Mesenteric fat pad (tissue), 1 donor: ENCODE results near the gene RFC3. TPM values are rescaled to one million over a fixed set of nuclear protein-coding genes. Genes with fewer than 3 reads are reported as not detected.

Experiments
- DNase-seq: peaks from one replicate; pipeline ENCODE4 v3.0.0-alpha.2; 2020; ENCODE audit warnings: low spot score
- total RNA-seq: library from RNA; stranded (reverse); fragmentation: NEBNext Ultra II Directional; extraction: Animal tissue kit (Norgen Biotek cat#: 25700); gene quantifications from one replicate; pipeline ENCODE4 v1.2.1, GENCODE V29; 2021
- donor health status: DM: yes; HTN: yes; CAD: no.

The RFC3 gene
- total RNA-seq, 1 donor from 2014 or later, result 4.7 TPM

DNA sequence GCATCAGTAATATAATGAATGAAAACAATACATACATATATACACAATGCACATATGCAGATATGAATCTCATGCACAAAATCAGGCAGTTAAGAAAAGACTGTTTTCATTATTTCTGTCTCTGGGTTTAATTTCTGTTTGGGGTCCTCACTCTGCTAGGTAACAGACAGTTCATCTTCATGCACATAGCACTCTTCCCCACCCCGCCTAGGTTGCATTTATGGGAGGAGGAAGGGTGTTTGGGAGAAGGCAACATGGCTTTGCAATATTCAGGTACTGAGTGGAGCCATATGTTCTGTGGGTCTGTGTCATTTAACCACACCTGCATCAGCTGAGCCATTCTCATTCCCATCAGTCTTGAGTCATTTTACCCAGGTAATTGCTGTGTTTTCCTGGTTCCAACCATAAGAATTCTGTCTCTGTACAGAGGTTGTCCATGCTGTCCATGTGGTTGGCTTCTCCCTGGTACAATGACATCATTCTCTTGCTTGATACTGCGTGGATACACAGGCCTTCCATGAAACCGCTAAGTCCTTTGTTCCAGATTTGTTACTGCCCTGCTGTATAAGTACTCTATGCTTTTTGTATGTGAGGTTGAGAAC is 45.3 kb downstream of the RFC3 start:
- no peak for DNase-seq

DNA sequence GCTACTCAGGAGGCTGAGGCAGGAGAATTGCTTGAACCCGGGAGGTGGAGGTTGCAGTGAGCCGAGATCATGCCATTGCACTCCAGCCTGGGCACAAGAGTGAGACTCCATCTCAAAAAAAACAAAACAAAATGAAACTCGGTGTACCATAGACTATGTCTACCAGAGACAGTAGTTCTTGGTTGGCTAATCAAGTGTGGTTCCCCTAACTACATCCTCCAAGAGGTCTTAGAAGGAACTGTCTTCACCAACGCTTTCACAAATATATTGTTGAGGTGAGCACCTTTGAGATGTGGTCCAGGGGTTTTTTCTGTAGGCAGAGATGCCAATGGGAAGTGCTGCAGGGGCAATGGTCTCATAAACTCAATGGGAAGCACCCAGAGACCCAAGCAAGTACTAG is 48.0 kb downstream of the RFC3 start:
- no peak for DNase-seq

- DNase-seq, result no peak
Observed at GRCh38 chr13:33867472-33867871, 49.5 kb downstream of the RFC3 start.

- no peak for DNase-seq
Observed at GRCh38 chr13:33868343-33868994, 50.5 kb downstream of the RFC3 start.

GRCh38 chr13:33869005-33869404 is 51.1 kb downstream of the RFC3 start:
- DNase-seq, result no peak

DNA sequence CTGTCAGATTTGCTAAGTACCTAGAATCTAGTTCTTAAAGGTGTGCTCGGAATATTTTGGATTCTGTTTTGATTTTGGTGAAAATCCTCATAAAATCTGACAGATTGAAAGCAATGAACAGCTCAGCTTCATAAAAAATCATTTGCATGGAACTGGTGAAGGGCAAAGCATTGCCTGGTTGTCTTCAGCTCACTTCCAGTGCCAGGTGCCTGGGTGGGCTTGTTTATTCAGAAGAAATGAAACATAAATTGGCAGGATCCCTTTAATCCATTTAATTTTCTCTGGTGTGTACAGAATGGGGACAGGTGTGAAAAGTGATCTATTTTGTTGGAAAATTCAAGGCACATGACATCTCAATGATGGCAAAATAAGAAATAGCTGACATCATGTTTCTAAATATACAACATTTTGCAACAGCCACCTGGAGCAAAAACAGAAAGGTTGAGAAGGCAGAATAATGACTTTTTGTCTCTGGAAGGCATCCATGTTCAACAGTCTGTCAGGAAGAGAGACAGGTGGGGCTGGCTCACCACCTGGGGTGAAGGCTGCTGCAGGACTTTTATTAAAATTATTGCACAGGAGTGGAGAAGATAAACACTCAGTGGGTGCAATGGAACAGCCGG is 52.2 kb downstream of the RFC3 start:
- no peak for DNase-seq

DNA sequence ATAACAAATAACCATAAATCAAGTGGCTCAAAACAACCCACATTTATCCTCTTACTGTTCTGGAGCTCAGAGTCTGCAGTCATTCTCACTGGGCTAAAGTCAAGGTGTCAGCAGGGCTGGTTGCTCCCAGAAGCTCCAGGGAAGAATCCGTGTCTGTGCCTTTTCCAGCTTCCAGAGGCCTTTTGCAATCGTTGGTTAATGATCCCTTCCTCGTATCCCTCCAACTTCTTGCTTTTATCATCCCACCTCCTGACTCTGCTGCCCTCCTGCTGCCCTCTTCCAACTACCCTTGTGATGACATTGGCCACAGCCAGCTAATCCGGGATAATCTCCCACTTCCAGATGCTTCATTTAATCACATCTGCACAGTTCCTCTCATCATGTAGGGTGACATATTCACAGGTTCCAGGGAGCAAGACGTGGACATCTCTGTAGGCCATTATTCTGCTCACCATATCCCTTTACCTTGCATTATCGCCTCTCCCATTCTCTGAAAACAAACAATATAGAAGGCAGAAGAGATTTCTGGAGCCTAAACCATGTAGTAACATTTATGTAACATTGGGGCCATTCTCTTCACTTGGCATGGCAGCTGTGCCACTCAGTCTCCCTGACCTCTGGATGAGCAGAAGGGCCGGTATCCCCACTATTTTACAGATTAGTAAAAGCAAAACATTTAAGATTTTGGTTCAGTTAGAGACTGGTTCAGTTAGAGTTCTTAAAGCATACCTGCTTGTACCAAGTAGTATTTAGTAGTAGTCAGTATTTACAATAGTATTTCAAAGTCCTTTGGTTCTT is 53.5 kb downstream of the RFC3 start:
- DNase-seq, result no peak

DNA sequence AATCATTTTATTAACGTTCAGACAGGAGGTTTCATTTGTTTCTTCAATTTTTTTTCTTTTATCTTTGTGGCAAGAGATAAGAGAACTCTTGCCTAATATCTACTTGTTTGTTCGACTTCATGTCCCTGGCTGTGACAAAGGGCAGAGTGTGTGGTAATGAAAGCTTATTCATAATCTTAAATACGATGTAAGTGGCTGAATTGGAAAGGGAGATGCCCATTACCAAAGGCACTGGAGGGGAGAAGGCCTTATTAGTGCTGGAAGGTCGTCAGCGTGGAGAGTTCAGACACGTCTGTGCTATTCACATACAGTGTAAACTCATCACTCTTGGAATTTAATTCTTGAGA is 54.0 kb downstream of the RFC3 start:
- no peak for DNase-seq

DNA sequence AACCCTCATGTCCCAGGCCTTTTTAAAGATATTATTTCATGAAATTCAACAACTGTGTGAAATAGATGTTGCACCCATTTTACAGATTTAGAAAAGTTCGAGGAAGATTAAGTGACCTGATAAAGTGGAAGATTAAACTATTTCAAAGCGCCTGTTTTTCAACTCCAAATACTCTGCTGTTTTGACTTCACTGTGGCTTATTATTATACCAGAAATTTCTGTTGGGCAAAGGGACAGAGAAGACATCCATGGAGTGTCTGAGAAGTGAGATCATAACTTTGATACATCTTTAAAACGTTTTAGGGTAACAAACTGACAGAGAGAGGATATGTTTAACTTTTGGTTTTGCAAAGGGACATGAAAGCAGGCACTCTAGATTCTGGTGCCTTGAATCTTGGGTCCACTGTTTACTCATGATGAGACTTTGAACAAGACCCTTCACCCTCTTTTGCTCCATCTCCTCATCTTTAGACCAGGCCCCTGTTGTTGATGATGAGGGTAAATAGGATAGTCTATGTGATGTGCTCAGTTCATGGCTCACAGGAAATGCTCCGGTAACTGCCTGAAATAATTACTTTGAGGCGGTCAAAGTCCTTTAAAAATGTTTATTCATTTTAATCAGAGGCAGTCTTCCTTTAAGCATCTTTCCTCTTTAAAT is 55.4 kb downstream of the RFC3 start:
- no peak for DNase-seq

DNA sequence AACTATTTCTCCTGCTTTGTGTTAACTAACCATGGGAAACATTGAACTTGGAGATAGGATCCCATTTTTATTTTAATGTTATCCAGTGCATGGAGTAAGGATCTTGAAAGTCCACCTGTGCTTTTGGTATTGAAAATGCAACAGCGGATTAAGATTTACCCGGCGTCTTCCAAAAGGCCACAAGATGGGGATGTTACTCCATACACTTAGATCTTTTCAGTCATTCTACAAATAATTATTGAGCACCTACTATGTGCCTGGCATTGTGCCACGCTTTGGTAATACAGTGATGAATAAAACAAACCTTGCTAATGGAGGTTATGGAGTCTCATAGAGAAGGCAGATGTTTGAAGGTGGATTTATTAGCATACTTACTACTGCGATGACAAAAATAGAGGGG is 56.9 kb downstream of the RFC3 start:
- DNase-seq, result no peak

DNA sequence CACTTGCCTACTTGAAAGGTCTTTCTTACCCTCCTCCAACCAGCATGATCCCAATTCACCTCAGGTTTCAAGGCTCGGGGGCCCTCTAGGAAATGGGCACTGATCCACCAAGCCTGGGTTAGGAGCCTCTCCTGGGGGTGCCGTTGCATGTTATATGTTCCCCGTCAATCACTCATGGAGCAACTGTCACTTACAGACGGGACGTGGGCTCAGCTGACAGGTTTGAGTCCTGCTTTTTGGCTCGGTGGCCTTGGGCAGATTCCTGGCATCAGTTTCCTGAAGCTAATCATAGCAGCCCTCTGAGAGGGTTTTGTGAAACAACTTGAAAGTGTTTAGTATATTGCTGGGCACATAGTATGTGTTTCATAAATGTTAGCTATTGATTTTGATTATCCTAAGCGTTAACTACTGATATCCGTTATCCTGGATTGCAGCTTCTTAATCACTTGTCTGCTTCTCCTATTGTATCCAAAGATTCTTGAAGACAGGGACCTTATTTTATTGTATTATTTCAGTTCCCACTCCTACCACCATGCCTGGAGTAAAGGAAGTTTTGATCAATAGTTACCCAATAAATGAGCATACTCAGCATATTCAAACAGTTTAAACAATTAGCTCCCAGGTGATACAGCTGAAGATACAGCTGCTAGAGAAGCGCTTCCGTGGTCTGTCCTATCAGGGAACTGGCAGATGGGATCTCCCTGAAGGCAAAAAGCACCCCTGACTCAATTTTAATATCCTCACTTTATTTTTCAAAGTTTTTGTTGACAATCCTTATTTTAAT is 57.9 kb downstream of the RFC3 start:
- no peak for DNase-seq

DNA sequence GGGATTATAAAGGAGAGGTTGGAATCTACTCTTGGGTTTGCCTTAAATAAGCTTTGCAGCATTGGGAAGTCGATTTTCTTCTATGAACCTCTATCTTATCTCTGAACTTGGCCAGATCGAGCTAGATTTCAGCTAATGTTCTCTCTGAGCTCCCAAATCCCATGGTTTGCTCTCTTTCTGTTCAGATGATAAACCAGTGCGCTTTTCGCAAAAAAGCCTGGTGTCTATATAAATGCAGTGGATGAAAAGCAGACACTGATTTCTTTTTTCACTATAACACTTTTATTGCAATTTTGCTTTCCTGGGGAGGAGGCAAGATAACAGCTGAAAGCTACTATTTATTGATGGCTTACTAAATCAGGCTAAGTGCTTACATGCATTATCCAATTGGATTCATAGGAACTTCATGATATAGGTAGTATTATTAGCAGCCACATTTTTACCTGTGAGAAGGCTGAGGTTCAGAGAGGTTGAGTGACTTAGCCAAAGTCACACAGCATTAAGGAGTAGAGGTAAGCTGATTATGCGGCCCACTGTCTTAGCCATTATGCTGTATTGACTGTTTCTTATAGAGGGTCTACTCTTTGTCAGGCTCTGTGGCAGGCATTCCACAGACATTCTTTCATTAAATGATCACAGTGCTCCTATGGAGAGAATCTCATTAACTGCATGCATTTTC is 58.9 kb downstream of the RFC3 start:
- DNase-seq, result no peak

DNA sequence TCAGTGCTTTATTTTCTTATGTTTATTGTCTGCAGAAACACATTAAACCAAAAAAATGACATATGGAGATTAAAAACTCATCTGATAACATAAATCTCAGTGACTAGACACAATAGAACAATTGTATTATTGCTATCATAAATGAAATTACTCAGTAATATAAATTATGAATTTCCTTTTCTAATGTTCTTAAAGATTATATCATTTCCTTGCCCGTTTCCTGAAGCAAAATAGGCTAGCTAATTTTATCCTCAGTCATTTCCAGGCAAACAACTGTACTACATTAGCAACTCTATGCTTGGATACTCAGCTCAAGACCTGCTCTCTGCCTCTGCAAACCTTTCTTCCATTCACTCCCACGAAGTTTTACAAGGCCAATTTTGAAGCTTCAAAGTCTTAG is 61.2 kb downstream of the RFC3 start:
- DNase-seq, result no peak

DNA sequence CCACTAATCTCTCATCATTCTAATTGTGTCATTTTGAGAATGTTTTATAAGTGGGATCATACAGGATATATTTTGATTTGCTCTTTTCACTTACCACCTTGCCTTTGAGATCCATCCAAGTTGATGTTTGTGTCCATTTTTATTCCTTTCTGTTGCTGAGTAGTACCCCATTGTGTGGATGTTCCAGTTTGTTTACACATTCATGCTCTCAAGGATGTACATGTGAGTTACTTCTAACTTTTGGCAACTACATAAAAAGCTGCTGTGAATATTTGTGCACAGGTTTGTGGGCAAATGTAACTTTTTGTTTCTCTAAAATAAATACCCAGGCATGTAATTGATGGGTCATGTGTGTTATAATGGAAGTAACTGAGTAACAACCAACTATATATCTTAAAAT is 64.9 kb downstream of the RFC3 start:
- no peak for DNase-seq

- DNase-seq, result no peak
Observed at GRCh38 chr13:33884531-33885220, 66.7 kb downstream of the RFC3 start.
